WTC11 (cell line): ENCODE data around the gene SYS1.

Experiments
- ATF1 ChIP-seq: sonication (generic); formaldehyde crosslinking; IDR thresholded peaks from 2 replicates; pipeline ENCODE4 v1.8.1; 2023; ENCODE audit warnings: mild to moderate bottlenecking, moderate library complexity, missing genetic modification reagents
- CREB1 ChIP-seq: sonication (generic); formaldehyde crosslinking; IDR thresholded peaks from 2 replicates; pipeline ENCODE4 v1.8.0; 2023; ENCODE audit warnings: mild to moderate bottlenecking, missing genetic modification reagents
- HMGA2 ChIP-seq: fragments of 250-450 bp; sonication (Bioruptor Pico); IDR thresholded peaks from 2 replicates; pipeline ENCODE4 v1.4.0; 2021; ENCODE audit warnings: mild to moderate bottlenecking, moderate library complexity
- NFYB ChIP-seq: sonication (generic); formaldehyde crosslinking; conservative IDR thresholded peaks from 2 replicates; pipeline ENCODE4 v1.8.0; 2022; ENCODE audit warnings: low read depth, missing genetic modification reagents
- PRRX2 ChIP-seq: fragments of 250-450 bp; sonication (Bioruptor Pico); IDR thresholded peaks from 2 replicates; pipeline ENCODE4 v1.8.0; 2021; ENCODE audit warnings: mild to moderate bottlenecking
- TF ChIP-seq, protein P1 (sequence below): fragments of 200-600 bp; IDR thresholded peaks from 2 replicates; pipeline ENCODE4 v1.8.0; 2022; ENCODE audit warnings: antibody characterized with exemption
- TF ChIP-seq, protein P2 (sequence below): sonication (generic); formaldehyde crosslinking; IDR thresholded peaks from 2 replicates; pipeline ENCODE4 v1.8.1; 2023; ENCODE audit warnings: mild to moderate bottlenecking, missing genetic modification reagents, moderate library complexity
- TF ChIP-seq, protein P3 (sequence below): sonication (generic); formaldehyde crosslinking; IDR thresholded peaks from 2 replicates; pipeline ENCODE4 v1.8.1; 2023; ENCODE audit warnings: mild to moderate bottlenecking, moderate library complexity, missing genetic modification reagents
- TF ChIP-seq, protein P4 (sequence below): sonication (generic); formaldehyde crosslinking; IDR thresholded peaks from 2 replicates; pipeline ENCODE4 v1.8.0; 2023; ENCODE audit warnings: missing genetic modification reagents
- TF ChIP-seq, protein P5 (sequence below): sonication (generic); formaldehyde crosslinking; IDR thresholded peaks from 2 replicates; pipeline ENCODE4 v1.8.1; 2022; ENCODE audit warnings: low read depth, mild to moderate bottlenecking, moderate library complexity, missing genetic modification reagents, borderline replicate concordance

DNA sequence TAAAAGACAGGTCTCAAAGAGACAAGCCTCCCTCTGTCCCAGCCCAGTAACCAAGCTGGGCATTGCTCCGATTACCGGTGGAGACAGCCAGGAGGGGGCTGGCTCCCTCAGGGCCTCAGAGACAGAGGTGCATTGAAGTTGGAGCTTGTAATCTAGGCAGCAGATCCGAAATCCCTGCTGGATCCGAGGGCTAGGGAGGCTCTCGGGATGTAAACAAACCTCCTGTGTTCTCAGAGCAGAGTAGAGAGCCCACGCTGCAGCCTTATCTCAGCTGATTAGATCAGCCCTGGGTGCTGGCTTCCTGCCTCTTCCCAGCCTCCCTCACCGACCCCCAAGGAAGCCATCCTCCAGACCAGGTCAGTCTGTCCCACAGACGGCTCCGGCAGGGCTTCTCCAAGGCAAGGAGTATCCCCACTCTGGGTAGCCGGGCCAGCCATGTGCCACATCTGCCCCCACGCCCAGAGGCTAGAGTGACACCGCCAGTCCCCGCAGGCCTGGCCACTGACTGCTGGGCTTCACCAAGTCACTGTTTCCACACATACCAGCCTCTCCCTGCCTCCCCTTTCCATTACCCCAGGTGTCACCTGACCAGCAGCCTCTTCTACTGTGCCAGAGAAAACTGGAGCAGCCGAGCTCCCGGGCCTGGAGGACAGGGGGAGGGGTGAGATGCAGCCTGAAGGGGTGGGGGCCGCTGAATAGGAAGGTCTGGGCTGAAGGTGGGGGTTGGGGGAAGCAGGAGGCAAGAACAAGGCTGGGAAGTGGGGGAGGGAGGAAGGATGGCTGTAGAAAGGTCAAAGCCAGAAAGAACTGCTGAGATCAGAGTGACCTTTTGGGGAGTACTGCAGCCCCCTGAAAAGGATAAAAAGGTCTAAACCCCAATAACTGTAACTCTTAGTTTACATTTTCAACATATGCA is 20.8 kb upstream of the SYS1 start:
- TF ChIP-seq, protein P1, sequence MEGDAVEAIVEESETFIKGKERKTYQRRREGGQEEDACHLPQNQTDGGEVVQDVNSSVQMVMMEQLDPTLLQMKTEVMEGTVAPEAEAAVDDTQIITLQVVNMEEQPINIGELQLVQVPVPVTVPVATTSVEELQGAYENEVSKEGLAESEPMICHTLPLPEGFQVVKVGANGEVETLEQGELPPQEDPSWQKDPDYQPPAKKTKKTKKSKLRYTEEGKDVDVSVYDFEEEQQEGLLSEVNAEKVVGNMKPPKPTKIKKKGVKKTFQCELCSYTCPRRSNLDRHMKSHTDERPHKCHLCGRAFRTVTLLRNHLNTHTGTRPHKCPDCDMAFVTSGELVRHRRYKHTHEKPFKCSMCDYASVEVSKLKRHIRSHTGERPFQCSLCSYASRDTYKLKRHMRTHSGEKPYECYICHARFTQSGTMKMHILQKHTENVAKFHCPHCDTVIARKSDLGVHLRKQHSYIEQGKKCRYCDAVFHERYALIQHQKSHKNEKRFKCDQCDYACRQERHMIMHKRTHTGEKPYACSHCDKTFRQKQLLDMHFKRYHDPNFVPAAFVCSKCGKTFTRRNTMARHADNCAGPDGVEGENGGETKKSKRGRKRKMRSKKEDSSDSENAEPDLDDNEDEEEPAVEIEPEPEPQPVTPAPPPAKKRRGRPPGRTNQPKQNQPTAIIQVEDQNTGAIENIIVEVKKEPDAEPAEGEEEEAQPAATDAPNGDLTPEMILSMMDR = no peak
- no peak for TF ChIP-seq NFYB (CRISPR knock-in tag)
- TF ChIP-seq, protein P2, sequence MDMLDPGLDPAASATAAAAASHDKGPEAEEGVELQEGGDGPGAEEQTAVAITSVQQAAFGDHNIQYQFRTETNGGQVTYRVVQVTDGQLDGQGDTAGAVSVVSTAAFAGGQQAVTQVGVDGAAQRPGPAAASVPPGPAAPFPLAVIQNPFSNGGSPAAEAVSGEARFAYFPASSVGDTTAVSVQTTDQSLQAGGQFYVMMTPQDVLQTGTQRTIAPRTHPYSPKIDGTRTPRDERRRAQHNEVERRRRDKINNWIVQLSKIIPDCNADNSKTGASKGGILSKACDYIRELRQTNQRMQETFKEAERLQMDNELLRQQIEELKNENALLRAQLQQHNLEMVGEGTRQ (CRISPR knock-in tag) = peak; percentile 85
- no peak for TF ChIP-seq PRRX2
- no peak for TF ChIP-seq ATF1 (CRISPR knock-in tag)
- TF ChIP-seq, protein P3, sequence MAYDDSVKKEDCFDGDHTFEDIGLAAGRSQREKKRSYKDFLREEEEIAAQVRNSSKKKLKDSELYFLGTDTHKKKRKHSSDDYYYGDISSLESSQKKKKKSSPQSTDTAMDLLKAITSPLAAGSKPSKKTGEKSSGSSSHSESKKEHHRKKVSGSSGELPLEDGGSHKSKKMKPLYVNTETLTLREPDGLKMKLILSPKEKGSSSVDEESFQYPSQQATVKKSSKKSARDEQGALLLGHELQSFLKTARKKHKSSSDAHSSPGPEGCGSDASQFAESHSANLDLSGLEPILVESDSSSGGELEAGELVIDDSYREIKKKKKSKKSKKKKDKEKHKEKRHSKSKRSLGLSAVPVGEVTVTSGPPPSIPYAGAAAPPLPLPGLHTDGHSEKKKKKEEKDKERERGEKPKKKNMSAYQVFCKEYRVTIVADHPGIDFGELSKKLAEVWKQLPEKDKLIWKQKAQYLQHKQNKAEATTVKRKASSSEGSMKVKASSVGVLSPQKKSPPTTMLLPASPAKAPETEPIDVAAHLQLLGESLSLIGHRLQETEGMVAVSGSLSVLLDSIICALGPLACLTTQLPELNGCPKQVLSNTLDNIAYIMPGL (CRISPR knock-in tag) = no peak
- TF ChIP-seq HMGA2 (CRISPR knock-in tag) = no peak
- TF ChIP-seq, protein P4, sequence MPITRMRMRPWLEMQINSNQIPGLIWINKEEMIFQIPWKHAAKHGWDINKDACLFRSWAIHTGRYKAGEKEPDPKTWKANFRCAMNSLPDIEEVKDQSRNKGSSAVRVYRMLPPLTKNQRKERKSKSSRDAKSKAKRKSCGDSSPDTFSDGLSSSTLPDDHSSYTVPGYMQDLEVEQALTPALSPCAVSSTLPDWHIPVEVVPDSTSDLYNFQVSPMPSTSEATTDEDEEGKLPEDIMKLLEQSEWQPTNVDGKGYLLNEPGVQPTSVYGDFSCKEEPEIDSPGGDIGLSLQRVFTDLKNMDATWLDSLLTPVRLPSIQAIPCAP = no peak
- TF ChIP-seq, protein P5, sequence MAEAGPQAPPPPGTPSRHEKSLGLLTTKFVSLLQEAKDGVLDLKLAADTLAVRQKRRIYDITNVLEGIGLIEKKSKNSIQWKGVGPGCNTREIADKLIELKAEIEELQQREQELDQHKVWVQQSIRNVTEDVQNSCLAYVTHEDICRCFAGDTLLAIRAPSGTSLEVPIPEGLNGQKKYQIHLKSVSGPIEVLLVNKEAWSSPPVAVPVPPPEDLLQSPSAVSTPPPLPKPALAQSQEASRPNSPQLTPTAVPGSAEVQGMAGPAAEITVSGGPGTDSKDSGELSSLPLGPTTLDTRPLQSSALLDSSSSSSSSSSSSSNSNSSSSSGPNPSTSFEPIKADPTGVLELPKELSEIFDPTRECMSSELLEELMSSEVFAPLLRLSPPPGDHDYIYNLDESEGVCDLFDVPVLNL (CRISPR knock-in tag) = no peak
- TF ChIP-seq CREB1 = no peak
